ENCODE data around the gene PIEZO2.

The PIEZO2 gene

DNA sequence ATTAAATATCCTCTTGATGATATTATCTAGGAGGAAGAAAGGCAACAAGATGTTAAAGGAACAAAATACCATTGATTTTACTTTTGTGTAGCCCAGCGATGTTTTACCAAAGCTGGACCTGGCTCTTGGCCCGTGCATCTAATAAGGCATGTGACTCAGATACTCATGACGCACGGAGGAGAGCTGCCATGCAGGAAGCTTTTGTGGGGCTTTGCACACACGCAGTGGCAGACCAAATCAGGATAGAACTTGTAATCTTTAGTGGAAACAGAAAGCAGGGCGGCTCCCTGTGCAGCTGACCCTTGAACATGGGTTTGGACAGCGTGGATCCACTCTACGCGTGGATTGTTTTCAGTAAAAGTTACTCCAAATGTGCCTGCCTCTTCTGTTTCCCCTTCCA lies 433.6 kb downstream of the PIEZO2 start:
- DNase-seq, result no peak

DNA sequence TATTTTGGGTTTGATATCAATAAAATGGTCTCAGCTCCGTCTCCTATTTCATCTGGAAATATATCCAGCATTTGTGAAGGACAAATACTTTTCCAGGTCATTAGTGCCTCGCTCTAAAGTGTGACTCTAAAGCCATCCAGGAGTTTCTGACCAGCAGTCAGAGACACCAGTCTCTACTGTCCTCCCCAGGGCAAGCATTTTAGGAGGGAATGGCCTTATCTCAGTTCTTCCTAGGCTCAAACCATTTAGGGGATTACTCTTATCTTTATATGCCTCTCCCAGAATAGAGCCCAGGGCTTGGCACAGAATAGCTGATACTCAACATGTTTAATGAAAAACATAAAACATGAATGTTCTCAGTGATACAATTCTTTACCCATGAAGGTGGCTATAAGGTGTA lies 436.0 kb downstream of the PIEZO2 start:
- no peak for DNase-seq

DNA sequence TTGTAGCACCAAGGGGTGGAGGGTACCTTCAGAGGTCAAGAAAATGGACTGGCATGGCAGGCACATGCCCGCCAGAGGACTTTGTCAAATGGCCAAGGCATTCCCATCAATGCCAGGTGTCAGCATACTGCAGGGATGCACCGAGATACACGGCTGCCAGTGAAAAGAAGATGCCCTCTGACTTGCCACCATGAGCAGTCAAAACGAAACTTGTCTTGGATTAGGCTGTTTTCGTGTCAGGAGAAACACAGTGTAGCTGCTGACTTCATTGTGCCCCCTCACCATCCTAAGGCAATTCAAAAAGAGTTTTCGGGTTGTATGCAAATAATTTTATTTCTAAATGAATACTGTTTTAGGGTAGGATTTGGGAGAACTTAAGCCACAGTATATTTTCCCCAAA lies 442.1 kb downstream of the PIEZO2 start:
- DNase-seq, result no peak

DNA sequence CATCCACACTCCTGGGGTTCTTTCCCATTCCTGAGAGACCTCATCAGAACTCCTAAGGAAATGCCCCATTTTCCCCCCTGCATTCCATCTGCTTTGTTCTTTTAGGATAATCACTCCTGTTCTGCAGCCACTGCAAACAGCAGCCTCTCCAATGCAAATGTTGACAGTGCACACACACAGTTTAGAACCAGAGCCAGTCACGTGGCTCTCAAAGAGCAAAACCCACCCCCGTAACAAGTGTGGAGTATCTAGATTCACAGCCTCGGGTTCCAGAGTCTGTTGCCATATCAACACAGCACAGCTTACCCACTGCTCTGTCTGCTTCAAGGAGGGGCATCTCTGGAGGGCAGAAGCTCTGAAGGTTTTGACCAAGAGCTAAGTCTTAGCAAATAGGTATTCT lies 443.6 kb downstream of the PIEZO2 start:
- no peak for DNase-seq

DNA sequence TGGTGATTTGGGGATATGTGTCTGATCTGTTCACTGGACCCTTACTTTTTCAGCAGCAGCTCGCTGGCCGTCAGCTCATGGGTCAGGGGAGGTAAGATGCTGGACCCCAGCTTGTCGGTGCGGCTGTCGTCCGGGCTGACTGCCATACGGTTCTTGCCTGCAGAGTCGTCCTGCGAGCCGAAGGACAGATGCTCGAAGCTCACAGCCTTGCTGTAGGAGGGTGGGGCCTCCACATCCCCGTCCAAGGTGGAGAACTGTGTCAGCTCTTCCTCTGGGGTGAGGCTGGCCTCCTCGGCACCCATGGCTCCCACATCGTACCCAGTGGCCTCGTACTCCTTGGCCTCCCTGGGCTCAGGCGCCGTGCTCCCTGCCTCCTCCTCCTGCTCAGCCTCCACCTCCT lies 444.1 kb downstream of the PIEZO2 start:
- DNase-seq, result no peak

DNA sequence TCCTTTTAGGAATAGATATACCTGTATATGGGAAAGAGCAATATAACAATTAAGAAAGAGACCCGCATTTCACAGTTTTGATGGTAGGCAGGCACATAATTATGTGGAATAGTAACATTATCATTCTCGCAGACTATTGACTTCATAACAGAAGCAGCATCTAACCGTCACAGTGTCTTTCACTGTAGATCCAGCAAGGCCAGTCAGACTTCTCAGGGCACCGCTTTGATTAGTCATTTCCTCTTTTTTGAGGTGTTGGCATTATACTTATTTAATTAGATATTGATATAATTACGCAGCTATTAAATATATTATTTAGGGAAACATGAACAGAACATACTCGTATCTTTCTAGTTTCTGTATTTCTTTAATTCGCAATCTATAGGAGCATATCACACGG lies 447.2 kb downstream of the PIEZO2 start:
- DNase-seq, result no peak

DNA sequence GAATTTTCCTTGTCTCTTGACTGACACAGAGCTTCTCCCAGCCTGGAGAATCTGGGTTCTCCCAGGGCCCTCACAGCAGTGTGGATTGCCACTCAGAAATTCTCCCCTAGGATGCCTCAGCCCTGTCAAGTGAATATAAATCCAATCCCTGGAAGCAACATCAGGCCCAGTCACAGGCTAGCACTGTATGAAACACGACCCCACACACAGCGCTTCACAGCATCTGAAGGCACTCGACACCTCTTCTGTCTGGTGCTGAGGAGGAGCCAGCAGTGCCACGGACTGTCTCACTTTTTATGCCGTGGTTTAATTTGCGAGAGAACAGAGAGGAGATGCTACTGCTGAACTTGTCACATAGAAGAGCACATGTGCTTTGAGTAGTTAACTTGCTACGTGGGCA lies 459.0 kb downstream of the PIEZO2 start:
- DNase-seq, result no peak

DNA sequence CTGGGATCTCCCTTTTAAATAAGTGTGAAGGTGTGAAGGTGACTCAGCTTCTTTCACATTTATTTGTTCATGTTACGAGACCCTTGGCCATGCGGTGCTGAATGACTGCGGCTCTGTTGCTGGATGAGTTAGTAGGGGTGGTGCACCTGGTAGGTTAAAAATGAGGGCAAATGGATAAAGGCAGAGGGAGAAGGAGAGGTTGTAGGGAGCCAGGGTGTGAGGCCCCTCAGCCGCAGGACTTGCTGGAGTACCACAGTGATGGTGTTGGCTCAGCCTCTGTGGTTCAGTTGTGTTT lies 459.4 kb downstream of the PIEZO2 start:
- no peak for DNase-seq

DNA sequence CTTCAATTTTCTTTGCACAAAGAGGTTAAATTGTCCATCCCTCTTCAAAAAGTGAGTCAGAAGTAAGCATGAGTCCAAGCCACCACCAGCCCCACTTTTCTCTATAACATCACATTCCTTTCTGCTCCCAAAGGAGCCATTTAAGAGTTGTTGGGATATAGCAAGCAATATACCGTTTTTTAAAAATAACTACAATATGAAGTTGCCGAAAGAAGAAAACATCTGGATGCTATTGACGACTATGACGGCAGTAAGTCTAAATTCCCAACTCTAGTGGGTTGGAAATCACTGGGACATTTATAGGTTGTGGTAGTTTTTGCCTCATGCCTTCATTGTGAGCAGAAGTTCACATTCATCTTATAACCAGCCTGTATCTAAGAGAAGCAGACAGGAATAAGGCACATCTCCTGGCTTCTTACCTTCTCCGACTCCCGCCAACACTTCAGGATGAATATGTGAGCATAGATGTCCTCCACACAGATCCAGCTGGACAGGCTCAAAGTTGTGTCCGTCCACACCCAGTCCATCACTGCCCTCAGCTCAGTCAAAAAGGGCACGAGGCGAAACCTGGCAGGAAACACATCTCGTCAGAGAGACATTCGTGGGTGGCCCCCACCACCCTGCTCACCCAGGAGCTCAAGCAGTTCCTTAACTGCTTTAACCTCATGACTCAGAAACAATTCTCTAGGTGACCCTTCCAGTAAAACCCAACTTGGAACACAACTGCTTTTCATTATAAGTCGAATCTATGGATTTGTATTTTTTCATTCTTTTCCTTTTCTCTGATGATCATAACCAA lies 459.9 kb downstream of the PIEZO2 start:
- no peak for DNase-seq

DNA sequence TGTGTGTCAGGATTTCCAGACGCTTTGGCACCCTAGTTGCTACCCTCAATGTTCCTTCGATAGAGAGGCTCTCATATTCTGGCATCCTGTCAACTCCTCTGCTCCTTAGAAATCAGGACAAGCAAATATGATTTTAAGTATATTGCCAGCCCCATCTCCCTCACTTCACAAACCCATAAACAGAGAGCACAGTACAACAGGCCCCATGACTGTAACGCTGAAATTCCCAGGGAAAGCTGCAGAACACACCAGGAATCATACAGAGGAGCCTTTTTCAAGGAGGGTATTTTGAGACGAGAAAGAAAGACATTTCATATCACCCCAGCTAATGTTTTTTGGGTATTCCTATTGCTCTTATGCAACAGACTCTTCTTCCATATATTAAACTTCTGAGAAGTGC lies 460.6 kb downstream of the PIEZO2 start:
- no peak for DNase-seq

DNA sequence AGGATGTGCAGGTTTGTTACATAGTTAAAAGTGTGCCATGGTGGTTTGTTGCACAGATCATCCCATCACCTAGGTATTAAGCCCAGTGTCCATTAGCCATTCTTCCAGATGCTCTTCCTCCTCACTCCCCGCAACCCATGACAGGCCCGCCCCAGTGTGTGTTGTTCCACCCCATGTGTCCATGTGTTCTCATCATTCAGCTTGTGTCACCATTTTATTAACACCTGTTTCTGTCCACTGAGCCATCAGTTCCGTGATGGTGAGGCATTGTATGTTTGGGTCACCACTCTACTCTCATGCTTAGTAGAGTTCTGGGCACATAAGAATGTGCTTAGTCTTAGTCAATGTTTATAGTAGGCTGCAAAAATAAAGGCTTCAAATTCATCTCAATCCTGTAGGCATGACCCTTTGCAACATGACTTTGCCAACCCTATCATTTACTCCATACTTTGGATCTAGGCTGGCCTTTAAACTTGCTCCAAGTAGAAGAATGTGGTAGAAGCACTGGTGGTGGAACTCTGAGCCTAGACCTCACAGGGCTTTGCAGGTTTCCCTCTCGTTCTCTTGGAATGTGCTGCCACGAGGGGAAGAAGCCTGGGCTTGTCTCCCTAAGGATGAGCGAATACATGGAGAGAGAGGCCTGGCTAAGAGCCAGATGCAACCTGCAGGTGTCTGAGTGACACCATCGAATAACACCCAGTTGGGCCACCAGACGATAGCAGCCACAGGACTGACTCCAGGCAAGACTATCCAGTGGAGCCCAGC lies 462.0 kb downstream of the PIEZO2 start:
- DNase-seq, result no peak

DNA sequence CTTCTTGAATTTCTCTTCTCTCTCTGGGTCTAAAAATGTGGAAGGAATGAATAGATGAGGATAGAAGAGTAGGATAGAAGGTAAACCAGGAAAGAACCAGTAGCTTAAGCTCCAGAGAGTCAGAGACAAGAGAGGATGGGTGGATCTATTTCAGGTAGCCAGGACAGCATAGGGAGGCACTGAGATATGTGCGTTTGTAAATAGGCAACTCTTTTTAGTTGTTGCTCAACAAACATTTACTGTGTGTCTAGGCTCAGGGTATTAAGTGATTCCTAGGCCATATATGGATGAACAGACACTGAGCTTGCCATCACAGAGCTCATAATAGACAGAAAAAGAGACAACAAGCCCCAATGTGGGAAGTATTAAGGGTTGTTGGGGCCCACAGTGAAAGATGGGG lies 463.1 kb downstream of the PIEZO2 start:
- DNase-seq, result no peak

DNA sequence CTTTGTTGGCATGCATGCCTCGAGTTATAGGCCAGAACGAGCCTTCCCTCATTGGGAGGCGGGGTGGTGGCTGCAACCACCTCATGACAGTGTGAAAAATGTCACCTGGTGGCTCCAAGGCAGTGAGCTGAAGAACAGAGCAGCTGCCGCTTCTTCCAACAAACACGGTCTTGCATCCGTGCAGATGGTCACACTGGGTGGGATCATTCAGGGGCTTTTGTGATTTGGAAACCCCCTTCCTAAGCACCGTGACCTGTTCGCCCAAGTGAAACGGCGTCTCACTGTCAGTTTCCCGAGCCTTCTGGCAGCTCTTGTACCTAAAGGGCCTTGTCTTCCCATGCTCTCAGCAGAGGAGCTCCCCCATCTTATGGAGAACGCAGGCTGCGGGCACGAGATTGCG lies 463.9 kb downstream of the PIEZO2 start:
- DNase-seq, result no peak

DNA sequence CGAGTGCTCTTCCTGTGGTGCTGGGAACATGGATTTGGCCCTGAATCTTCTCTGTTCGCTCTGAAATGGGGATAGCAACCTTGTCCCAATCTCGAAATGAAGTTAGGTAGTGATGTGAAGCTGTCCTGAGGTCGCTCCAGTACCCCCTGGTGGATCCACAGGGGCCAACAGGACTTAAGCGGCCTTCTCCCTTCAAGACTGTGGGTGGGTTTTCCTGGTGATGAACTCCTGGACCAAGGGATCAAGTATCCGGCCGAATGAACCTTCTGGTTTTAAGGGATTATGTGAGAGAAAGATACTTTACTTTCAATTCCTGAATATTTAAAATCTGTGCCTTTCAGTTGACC lies 467.0 kb downstream of the PIEZO2 start:
- no peak for DNase-seq

DNA sequence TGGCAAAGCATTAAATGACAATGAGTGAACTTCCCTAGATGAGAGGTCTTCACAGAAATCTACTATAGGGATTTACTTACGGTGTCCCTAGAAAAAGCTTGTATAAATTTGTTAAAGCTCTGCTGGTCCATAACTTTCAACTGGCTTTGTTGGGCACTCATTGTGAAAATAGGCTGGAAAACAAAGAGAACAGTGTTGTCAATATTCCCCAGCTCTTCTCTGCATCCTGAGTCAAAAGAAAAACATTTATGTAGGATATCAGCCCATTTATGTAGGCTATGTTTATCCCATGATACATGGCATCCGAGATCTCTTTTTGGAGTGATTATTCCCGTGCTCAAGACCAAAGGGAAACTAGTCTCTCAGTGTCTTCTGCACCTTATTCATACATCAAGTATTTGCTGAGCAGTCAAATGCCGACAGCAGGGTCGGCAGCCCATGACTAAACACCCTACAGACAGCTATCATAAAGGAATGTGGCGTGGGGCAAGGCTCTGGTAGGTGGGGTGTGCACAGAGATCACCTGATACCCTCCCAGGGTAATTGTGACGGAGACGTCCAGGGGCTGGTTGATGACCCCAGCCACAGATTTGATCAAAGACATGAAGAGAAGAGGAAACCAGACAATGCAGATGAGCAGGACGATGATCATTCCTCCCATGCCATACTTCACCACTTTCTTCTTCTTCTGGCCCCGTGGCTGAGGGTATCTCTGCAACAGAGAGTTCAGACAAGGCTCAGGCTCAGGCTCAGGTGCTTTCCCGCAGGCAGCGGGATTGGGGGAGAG lies 467.6 kb downstream of the PIEZO2 start:
- no peak for DNase-seq

DNA sequence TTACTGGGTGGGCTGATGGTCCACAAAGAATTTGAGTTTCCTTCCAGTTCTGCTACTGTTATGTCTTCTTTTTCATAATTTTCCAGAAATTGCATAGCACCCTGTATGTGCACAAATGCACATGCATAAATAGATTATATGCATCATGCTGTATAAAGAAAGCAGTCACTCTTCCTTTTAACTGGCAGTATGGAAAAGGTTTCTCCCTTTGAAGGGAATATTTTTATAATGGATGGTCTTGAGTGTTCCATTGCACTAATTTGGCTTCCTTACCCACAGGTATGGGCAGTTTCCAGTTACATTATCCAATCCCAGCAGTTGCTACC lies 469.1 kb downstream of the PIEZO2 start:
- DNase-seq, result no peak

DNA sequence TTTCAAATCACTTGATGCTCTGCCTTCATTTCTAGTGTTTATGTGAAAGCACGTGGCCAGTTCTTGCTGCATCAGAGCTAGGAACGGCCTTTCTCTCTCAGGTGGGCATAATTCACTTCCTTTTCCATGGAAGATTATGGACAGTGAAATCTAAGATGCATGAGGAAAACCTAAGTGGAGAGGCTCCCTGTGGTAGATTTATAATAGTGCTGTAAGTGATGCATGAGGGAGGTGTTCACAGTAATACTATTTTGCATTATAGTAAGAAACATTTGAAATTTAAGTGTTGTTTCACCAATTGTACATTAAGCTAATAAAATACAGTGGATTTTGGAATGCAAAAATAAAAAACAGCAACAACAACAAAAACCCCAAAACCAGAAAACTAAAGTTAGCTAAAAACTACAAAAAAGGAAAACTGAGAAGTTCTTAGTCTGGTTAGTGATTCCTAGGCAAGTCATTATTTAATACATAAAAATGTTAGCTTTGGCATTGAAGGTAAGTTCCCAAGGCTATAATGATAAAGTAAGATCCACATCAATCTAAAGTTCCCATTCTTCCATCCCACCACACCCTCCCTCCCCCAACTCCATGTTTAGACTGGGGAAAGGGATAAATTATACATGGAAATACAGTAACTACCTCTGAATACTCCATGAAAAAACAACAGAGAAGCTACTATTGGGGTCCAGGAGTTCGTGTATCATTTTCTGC lies 469.7 kb downstream of the PIEZO2 start:
- no peak for DNase-seq

DNA sequence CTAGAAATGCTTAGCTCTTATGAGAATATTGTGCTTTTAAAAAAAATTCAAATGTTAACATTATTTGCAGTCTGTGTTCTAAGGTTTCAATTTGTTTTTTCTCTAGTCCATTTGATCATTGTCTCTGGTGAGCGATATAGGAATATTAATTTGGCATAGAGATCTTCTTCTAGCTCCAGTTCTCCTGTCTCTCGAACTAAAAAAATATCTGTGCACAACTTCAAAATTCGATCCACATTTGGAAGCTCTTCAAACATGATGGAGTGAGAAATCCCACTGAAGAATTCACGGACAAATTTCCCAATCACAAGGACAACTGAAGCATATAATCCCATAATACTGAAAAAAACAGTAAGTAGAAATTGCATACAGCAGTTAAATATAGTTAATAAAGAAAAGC lies 477.9 kb downstream of the PIEZO2 start:
- DNase-seq, result no peak

DNA sequence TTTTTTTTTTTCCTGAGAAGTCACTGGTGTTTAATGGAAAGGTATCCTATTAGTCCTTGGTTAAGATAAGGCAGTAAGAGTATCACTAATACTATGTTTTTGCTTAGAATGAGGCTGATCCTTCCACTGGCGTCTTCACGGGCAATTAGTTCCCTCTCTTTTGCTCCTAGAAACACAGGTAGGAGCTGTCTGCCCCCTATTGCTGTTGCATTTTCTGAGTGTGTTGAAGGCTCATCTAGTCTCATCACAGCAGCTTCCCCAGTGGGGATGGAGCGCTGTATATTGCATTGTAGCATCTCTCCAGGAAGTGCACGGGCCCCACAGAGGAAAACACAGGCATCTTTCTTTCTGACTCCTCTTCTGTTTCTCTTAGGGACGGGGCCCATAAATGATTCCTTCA lies 478.5 kb downstream of the PIEZO2 start:
- no peak for DNase-seq

DNA sequence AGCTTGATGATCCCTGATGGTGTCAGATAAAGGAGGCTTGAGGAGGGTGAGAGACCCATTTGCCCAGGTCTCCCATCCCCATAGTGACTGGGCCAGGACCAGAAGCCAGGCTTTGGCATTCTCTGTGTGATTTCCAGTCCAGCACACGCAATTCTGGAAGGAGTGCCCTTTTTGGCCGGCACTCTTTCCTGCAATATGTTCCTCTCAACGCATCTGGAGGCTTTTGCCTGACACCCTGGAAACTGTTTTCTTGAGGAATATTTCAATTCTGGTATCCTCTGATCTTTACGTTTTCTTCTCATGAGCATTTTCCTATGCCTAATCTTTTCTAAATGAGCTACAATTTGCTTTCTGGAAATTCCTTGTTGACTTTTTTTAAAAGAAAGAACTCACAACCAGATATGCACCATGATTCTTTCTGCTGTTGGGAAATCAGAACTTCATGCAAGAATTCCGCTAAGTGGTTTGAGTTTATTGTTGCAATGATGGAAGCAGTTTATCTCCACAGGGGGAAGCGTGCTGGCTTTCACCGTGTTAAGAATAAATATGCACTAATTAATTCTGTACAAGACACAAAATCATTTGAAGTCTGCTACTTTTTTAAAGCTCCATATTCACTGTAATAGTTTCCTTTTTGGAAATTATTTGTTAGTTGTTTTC lies 479.8 kb downstream of the PIEZO2 start:
- no peak for DNase-seq

DNA sequence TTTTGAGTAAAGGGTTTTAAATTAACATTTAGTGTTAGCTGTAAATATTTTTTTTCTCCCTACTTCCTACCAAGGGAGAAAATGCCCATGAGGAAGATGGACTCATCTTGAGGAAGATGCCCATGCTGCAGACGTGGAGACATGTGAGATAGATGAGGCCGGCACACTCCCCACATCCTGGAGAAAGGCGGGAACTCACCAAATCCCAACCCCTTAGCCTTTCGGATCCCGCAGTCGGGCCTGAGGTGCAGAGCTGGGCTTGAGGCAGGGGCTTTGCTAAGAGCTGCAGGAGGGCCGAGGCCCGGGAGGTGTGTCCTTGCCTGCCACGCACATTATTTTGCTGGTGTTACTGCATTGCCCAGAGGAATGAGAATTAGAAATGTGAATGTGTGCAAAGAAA lies 485.6 kb downstream of the PIEZO2 start:
- DNase-seq, result no peak

DNA sequence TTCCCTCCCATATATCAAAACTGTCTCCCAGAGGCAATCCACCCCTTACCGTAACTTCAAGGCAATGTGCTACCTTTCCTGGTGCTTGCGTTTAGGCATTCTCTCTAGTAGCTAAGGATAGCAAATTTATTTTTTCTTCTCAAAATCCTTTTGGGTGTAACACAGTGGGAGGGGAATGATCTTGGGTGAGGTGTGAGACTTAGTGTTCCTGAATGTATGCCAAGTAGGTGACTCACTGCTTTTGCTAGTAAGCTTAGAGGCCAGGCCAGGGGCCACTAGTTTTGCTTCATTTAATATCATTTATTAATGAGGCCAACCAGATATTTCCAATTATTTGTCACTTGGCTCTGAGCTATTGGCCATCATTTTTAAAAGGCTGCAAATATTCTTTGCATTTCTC lies 488.1 kb downstream of the PIEZO2 start:
- no peak for DNase-seq

Data from stimulated activated CD4-positive, alpha-beta T cell treated with anti-CD3 and anti-CD28 coated beads, Interleukin-15, amount 100 ng/mL, for 24 hours (primary cell).